SK-N-SH (cell line): ENCODE data around the gene SPINT4. TPM values are rescaled to one million over a fixed set of nuclear protein-coding genes. Genes with fewer than 3 reads are reported as not detected.

Experiments used
- CTCF ChIA-PET: fragments of 300-600, 350-600 bp; formaldehyde crosslinking; extraction: SDS; loops from one replicate; lab custom pipeline; 2021; lab: Yijun Ruan, JAX
- POLR2A ChIA-PET: fragments of 350-600 bp; sonication (Branson Sonifier 250); formaldehyde crosslinking; extraction: SDS; loops from one replicate; lab custom pipeline; 2020; ENCODE audit warnings: antibody characterized with exemption, inconsistent platforms; lab: Yijun Ruan, JAX
- DNase-seq: peaks from one replicate; pipeline ENCODE4 v3.0.0; 2012
- H2AFZ ChIP-seq: fragments of 200-600 bp; sonication (generic); 2 replicates; pipeline ENCODE4 v1.8.1; 2016; ENCODE audit warnings: antibody characterized with exemption, mild to moderate bottlenecking, low read depth
- H3F3A ChIP-seq: fragments of 200-600 bp; sonication (generic); replicated peaks from 2 replicates; pipeline ENCODE3; 2016; ENCODE audit warnings: antibody characterized with exemption, mild to moderate bottlenecking; ENCODE audit not compliant: insufficient read depth
- H3K27ac ChIP-seq, 2 experiments: fragments of 200-500 bp in 1 of 2; fragments of 200-600 bp in 1 of 2; sonication (Bioruptor generic) in 1 of 2; sonication (generic), shearing (Covaris generic) in 1 of 2; 2 replicates each; pipeline versions ENCODE4 v1.5.1 to v1.6.1; 2014 to 2016; ENCODE audit warnings: low read depth in 2 of 2, inconsistent platforms in 1 of 2, low read length in 1 of 2, mild to moderate bottlenecking in 1 of 2, mixed read lengths in 1 of 2
- H3K27me3 ChIP-seq: fragments of 200-600 bp; sonication (generic), shearing (Covaris generic); 2 replicates; pipeline ENCODE4 v1.6.1; 2016; ENCODE audit warnings: mixed run types; ENCODE audit not compliant: insufficient read depth
- H3K36me3 ChIP-seq, 2 experiments: fragments of 200-500 bp in 1 of 2; fragments of 200-600 bp in 1 of 2; sonication (Bioruptor generic) in 1 of 2; sonication (generic) in 1 of 2; replicated peaks in 1 of 2; 2 replicates each; pipeline versions ENCODE3 to v1.5.1; 2014 to 2016; ENCODE audit warnings: low read length in 1 of 2, mild to moderate bottlenecking in 1 of 2; ENCODE audit not compliant: insufficient read depth in 2 of 2, control insufficient read depth in 1 of 2
- H3K4me1 ChIP-seq, 2 experiments: fragments of 200-500 bp in 1 of 2; fragments of 200-600 bp in 1 of 2; sonication (Bioruptor generic) in 1 of 2; sonication (generic), shearing (Covaris generic) in 1 of 2; 2 replicates each; pipeline versions ENCODE4 v1.5.1 to v1.6.1; 2014 to 2016; ENCODE audit warnings: low read depth in 1 of 2, low read length in 1 of 2, mixed run types in 1 of 2; ENCODE audit not compliant: insufficient read depth in 2 of 2, control insufficient read depth in 1 of 2
- H3K4me2 ChIP-seq: fragments of 200-600 bp; sonication (generic), shearing (Covaris generic); 2 replicates; pipeline ENCODE4 v1.6.1; 2017; ENCODE audit warnings: mixed run types
- H3K4me3 ChIP-seq, 2 experiments: fragments of 200-500 bp in 1 of 2; fragments of 200-600 bp in 1 of 2; sonication (Bioruptor generic) in 1 of 2; sonication (generic), shearing (Covaris generic) in 1 of 2; 2 replicates each; pipeline versions ENCODE4 v1.5.1 to v1.8.1; 2014 to 2016; ENCODE audit warnings: low read depth in 2 of 2, inconsistent platforms in 1 of 2, low read length in 1 of 2, mild to moderate bottlenecking in 1 of 2, mixed read lengths in 1 of 2, moderate library complexity in 1 of 2
- H3K79me2 ChIP-seq: fragments of 200-600 bp; sonication (generic); 2 replicates; pipeline ENCODE4 v1.8.1; 2017; ENCODE audit warnings: mild to moderate bottlenecking; ENCODE audit not compliant: insufficient read depth
- H3K9ac ChIP-seq: fragments of 200-600 bp; sonication (generic); 2 replicates; pipeline ENCODE4 v1.6.1; 2017; ENCODE audit warnings: mixed run types
- H3K9me2 ChIP-seq: fragments of 200-600 bp; sonication (generic); 2 replicates; pipeline ENCODE4 v1.6.1; 2017; ENCODE audit warnings: mixed run types
- H3K9me3 ChIP-seq: fragments of 200-600 bp; sonication (generic); 2 replicates; pipeline ENCODE4 v1.6.1; 2017; ENCODE audit warnings: mixed run types, mild to moderate bottlenecking, moderate library complexity
- H4K20me1 ChIP-seq: fragments of 200-600 bp; sonication (generic); 2 replicates; pipeline ENCODE4 v1.6.1; 2017; ENCODE audit warnings: mild to moderate bottlenecking, mixed run types; ENCODE audit not compliant: insufficient read depth
- GABPA ChIP-seq: IDR thresholded peaks from 2 replicates; pipeline ENCODE4 v1.4.0; 2012; ENCODE audit warnings: low read depth, mild to moderate bottlenecking
- GATA2 ChIP-seq: sonication (generic); formaldehyde crosslinking; IDR thresholded peaks from 2 replicates; pipeline ENCODE4 v1.5.0; 2020; ENCODE audit warnings: mild to moderate bottlenecking, missing genetic modification reagents
- MAX ChIP-seq: IDR thresholded peaks from 2 replicates; pipeline ENCODE4 v1.4.0; 2012; ENCODE audit warnings: low read depth
- MXI1 ChIP-seq: IDR thresholded peaks from 2 replicates; pipeline ENCODE4 v1.6.1; 2012; ENCODE audit warnings: mild to moderate bottlenecking, low read depth, low read length, improper control_type of control experiment
- POLR2AphosphoS5 ChIP-seq: IDR thresholded peaks from 2 replicates; pipeline ENCODE4 v1.6.1; 2012; ENCODE audit warnings: low read depth, low read length
- RAD21 ChIP-seq: IDR thresholded peaks from 2 replicates; pipeline ENCODE4 v1.6.1; 2012; ENCODE audit warnings: mild to moderate bottlenecking, low read length
- RCOR1 ChIP-seq: fragments of 150-350 bp; IDR thresholded peaks from 2 replicates; pipeline ENCODE4 v1.6.1; 2017; ENCODE audit warnings: antibody characterized with exemption, low read length
- RFX5 ChIP-seq: IDR thresholded peaks from 2 replicates; pipeline ENCODE4 v1.6.1; 2012; ENCODE audit warnings: mild to moderate bottlenecking, improper control_type of control experiment, low read length
- RXRA ChIP-seq: IDR thresholded peaks from 2 replicates; pipeline ENCODE4 v1.4.0; 2012; ENCODE audit warnings: low read depth, mild to moderate bottlenecking, borderline replicate concordance
- SIN3A ChIP-seq: IDR thresholded peaks from 2 replicates; pipeline ENCODE4 v1.6.1; 2012; ENCODE audit warnings: low read depth, mild to moderate bottlenecking, low read length, moderate library complexity, borderline replicate concordance
- TAF1 ChIP-seq: IDR thresholded peaks from 2 replicates; pipeline ENCODE4 v1.6.1; 2012; ENCODE audit warnings: low read depth, mild to moderate bottlenecking, low read length, moderate library complexity, borderline replicate concordance
- TCF12 ChIP-seq: IDR thresholded peaks from 2 replicates; pipeline ENCODE4 v1.4.0; 2012
- TEAD4 ChIP-seq: IDR thresholded peaks from 2 replicates; pipeline ENCODE4 v1.4.0; 2012; ENCODE audit warnings: mild to moderate bottlenecking, borderline replicate concordance; ENCODE audit not compliant: insufficient read depth
- YY1 ChIP-seq: IDR thresholded peaks from 2 replicates; pipeline ENCODE4 v1.4.0; 2012; ENCODE audit warnings: low read depth, mild to moderate bottlenecking
- WGBS: methylation state at CpG from one replicate; pipeline ENCODE4 v1.1.6; 2017; ENCODE audit warnings: low lambda C conversion rate; 5-methylcytosine and 5-hydroxymethylcytosine counted together
- polyA plus RNA-seq, 3 experiments: library from polyadenylated mRNA; depleted of rRNA; stranded (reverse); fragments of >200 nt; gene quantifications; 2 replicates each; pipeline ENCODE4 v1.2.3, GENCODE V29; 2012
- TF ChIP-seq, protein P1 (sequence below): fragments of 200-600 bp; sonication (generic); IDR thresholded peaks from 2 replicates; pipeline ENCODE4 v1.6.1; 2017; ENCODE audit warnings: antibody characterized with exemption, mild to moderate bottlenecking, moderate library complexity
- TF ChIP-seq, protein P2 (sequence below): IDR thresholded peaks from 2 replicates; pipeline ENCODE4 v1.6.1; 2012; ENCODE audit warnings: mild to moderate bottlenecking, low read depth, low read length, moderate library complexity
- TF ChIP-seq, protein P3 (sequence below): IDR thresholded peaks from 2 replicates; pipeline ENCODE4 v1.4.0; 2012; ENCODE audit warnings: low read depth, borderline replicate concordance
- TF ChIP-seq, protein P4 (sequence below): fragments of 150-350 bp; IDR thresholded peaks from 2 replicates; pipeline ENCODE4 v1.6.1; 2017; ENCODE audit warnings: antibody characterized with exemption, low read length, low read depth, borderline replicate concordance
- TF ChIP-seq, protein P5 (sequence below): IDR thresholded peaks from 2 replicates; pipeline ENCODE4 v1.4.0; 2012; ENCODE audit warnings: low read depth, borderline replicate concordance

The SPINT4 gene
- polyA plus RNA-seq, 1 of the 3 experiments (the other 2 are of a cell fraction) = not detected

- TF ChIP-seq SIN3A (no peak), POLR2AphosphoS5 (no peak), MAX (peak; percentile 74), RCOR1 (no peak), YY1 (no peak), TCF12 (no peak), TAF1 (no peak), MXI1 (no peak)
- TF ChIP-seq, protein P1, sequence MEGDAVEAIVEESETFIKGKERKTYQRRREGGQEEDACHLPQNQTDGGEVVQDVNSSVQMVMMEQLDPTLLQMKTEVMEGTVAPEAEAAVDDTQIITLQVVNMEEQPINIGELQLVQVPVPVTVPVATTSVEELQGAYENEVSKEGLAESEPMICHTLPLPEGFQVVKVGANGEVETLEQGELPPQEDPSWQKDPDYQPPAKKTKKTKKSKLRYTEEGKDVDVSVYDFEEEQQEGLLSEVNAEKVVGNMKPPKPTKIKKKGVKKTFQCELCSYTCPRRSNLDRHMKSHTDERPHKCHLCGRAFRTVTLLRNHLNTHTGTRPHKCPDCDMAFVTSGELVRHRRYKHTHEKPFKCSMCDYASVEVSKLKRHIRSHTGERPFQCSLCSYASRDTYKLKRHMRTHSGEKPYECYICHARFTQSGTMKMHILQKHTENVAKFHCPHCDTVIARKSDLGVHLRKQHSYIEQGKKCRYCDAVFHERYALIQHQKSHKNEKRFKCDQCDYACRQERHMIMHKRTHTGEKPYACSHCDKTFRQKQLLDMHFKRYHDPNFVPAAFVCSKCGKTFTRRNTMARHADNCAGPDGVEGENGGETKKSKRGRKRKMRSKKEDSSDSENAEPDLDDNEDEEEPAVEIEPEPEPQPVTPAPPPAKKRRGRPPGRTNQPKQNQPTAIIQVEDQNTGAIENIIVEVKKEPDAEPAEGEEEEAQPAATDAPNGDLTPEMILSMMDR = peak; percentile 97
Measured at GRCh38 chr20:45771182-45771759, 49.1 kb downstream of the SPINT4 start (continued).

- Histone ChIP-seq H3K36me3 (no peaks in the 10 kb centered on the region), H3K4me2 (no peak overlapping the region), H3K27ac (no peak overlapping the region), H3K9me3 (no peaks in the 10 kb centered on the region), H4K20me1 (no peaks in the 10 kb centered on the region), H3K79me2 (no peaks in the 10 kb centered on the region), H2AFZ (no peak overlapping the region), H3K9ac (no peak overlapping the region), H3F3A (peaks cover 4% of the 10 kb centered on the region), H3K4me1 (peaks cover 0 to 3% of the 10 kb centered on the region in 2 experiments; a peak in 2 of 4 replicates), H3K9me2 (no peaks in the 10 kb centered on the region), H3K4me3 (no peak overlapping the region), H3K27me3 (no peaks in the 10 kb centered on the region)
- ChIA-PET CTCF (interaction anchor here (1.6 to 4.6 kb wide), 4 partner anchors 178 to 454 kb away, joined by 3 to 80 read pairs (median 24); no protein-coding TSS in a partner anchor), POLR2A (no interaction called here)
- 44% methylated on average over 3 of the region's 3 CpGs for WGBS
- TF ChIP-seq RXRA (no peak), GATA2 (CRISPR knock-in tag) (no peak), RAD21 (no peak), GABPA (no peak), TEAD4 (no peak), YY1 (no peak), TAF1 (no peak), TCF12 (no peak), RFX5 (no peak)
- TF ChIP-seq, protein P2, sequence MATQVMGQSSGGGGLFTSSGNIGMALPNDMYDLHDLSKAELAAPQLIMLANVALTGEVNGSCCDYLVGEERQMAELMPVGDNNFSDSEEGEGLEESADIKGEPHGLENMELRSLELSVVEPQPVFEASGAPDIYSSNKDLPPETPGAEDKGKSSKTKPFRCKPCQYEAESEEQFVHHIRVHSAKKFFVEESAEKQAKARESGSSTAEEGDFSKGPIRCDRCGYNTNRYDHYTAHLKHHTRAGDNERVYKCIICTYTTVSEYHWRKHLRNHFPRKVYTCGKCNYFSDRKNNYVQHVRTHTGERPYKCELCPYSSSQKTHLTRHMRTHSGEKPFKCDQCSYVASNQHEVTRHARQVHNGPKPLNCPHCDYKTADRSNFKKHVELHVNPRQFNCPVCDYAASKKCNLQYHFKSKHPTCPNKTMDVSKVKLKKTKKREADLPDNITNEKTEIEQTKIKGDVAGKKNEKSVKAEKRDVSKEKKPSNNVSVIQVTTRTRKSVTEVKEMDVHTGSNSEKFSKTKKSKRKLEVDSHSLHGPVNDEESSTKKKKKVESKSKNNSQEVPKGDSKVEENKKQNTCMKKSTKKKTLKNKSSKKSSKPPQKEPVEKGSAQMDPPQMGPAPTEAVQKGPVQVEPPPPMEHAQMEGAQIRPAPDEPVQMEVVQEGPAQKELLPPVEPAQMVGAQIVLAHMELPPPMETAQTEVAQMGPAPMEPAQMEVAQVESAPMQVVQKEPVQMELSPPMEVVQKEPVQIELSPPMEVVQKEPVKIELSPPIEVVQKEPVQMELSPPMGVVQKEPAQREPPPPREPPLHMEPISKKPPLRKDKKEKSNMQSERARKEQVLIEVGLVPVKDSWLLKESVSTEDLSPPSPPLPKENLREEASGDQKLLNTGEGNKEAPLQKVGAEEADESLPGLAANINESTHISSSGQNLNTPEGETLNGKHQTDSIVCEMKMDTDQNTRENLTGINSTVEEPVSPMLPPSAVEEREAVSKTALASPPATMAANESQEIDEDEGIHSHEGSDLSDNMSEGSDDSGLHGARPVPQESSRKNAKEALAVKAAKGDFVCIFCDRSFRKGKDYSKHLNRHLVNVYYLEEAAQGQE = no peak
- TF ChIP-seq, protein P3, sequence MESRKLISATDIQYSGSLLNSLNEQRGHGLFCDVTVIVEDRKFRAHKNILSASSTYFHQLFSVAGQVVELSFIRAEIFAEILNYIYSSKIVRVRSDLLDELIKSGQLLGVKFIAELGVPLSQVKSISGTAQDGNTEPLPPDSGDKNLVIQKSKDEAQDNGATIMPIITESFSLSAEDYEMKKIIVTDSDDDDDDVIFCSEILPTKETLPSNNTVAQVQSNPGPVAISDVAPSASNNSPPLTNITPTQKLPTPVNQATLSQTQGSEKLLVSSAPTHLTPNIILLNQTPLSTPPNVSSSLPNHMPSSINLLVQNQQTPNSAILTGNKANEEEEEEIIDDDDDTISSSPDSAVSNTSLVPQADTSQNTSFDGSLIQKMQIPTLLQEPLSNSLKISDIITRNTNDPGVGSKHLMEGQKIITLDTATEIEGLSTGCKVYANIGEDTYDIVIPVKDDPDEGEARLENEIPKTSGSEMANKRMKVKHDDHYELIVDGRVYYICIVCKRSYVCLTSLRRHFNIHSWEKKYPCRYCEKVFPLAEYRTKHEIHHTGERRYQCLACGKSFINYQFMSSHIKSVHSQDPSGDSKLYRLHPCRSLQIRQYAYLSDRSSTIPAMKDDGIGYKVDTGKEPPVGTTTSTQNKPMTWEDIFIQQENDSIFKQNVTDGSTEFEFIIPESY = no peak
- TF ChIP-seq, protein P4, sequence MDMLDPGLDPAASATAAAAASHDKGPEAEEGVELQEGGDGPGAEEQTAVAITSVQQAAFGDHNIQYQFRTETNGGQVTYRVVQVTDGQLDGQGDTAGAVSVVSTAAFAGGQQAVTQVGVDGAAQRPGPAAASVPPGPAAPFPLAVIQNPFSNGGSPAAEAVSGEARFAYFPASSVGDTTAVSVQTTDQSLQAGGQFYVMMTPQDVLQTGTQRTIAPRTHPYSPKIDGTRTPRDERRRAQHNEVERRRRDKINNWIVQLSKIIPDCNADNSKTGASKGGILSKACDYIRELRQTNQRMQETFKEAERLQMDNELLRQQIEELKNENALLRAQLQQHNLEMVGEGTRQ = no peak
- TF ChIP-seq, protein P5, sequence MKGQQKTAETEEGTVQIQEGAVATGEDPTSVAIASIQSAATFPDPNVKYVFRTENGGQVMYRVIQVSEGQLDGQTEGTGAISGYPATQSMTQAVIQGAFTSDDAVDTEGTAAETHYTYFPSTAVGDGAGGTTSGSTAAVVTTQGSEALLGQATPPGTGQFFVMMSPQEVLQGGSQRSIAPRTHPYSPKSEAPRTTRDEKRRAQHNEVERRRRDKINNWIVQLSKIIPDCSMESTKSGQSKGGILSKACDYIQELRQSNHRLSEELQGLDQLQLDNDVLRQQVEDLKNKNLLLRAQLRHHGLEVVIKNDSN = no peak
- DNase-seq = no peak
Measured at GRCh38 chr20:45772693-45773092, 50.5 kb downstream of the SPINT4 start.
